GM23338 (cell line): ENCODE measurements around the gene BRD2.

Experiments
- CREB1 ChIP-seq: fragments of 250-450 bp; sonication (Bioruptor Pico); IDR thresholded peaks from 2 replicates; pipeline ENCODE4 v1.5.0; 2020; ENCODE audit warnings: low read depth, mild to moderate bottlenecking, moderate library complexity
- EZH2 ChIP-seq: fragments of 200-600 bp; sonication (generic); IDR thresholded peaks from one replicate; pipeline ENCODE4 v1.8.0; 2017; ENCODE audit warnings: antibody characterized with exemption, mild to moderate bottlenecking, low read depth; ENCODE audit not compliant: unreplicated experiment
- EZH2phosphoT487 ChIP-seq: fragments of 200-600 bp; sonication (generic); IDR thresholded peaks from one replicate; pipeline ENCODE4 v1.8.1; 2018; ENCODE audit warnings: antibody characterized with exemption; ENCODE audit not compliant: unreplicated experiment
- JUNB ChIP-seq: IDR thresholded peaks from one replicate; pipeline ENCODE4 v1.6.1; 2016; ENCODE audit warnings: antibody characterized with exemption; ENCODE audit not compliant: unreplicated experiment
- NANOG ChIP-seq: IDR thresholded peaks from 2 replicates; pipeline ENCODE4 v1.6.1; 2016; ENCODE audit warnings: antibody characterized with exemption, borderline replicate concordance
- POLR2AphosphoS5 ChIP-seq: IDR thresholded peaks from 2 replicates; pipeline ENCODE4 v1.6.1; 2016; ENCODE audit warnings: antibody characterized with exemption, low read depth
- REST ChIP-seq: IDR thresholded peaks from one replicate; pipeline ENCODE4 v1.6.1; 2018; ENCODE audit warnings: antibody characterized with exemption; ENCODE audit not compliant: unreplicated experiment
- TF ChIP-seq, protein P1 (sequence below), 2 experiments: fragments of 200-600 bp in 1 of 2; sonication (generic) in 1 of 2; conservative IDR thresholded peaks; 2 replicates each; pipeline versions ENCODE4 v1.5.1 to v1.6.1; 2016 to 2017; ENCODE audit warnings: antibody characterized with exemption in 2 of 2, low read depth in 2 of 2, mild to moderate bottlenecking in 2 of 2, moderate library complexity in 1 of 2
- TF ChIP-seq, protein P2 (sequence below): IDR thresholded peaks from 2 replicates; pipeline ENCODE4 v1.6.1; 2016; ENCODE audit warnings: antibody characterized with exemption

DNA sequence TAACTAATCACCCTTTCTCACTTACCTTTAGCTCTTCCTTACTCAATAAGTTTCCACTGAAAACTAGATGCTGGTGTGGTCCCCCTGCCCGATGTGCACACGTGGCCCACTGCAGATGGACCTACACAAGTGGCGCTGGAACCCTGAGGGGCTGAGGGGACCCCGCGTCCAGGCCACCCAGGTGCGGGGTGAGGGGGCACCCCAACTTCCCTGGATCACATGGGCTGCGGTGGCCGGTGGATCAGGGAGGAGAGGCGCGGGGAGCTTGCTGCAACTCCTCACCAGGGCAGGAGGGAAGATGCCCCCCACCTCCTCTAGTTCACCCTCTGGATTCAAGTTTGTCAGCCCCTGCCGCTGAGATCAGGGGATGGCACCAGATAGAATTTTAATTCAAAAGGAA, 53.5 kb downstream of the BRD2 start:
- TF ChIP-seq, protein P1, sequence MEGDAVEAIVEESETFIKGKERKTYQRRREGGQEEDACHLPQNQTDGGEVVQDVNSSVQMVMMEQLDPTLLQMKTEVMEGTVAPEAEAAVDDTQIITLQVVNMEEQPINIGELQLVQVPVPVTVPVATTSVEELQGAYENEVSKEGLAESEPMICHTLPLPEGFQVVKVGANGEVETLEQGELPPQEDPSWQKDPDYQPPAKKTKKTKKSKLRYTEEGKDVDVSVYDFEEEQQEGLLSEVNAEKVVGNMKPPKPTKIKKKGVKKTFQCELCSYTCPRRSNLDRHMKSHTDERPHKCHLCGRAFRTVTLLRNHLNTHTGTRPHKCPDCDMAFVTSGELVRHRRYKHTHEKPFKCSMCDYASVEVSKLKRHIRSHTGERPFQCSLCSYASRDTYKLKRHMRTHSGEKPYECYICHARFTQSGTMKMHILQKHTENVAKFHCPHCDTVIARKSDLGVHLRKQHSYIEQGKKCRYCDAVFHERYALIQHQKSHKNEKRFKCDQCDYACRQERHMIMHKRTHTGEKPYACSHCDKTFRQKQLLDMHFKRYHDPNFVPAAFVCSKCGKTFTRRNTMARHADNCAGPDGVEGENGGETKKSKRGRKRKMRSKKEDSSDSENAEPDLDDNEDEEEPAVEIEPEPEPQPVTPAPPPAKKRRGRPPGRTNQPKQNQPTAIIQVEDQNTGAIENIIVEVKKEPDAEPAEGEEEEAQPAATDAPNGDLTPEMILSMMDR (conservative IDR thresholded peaks at IDR 0.05; ENCODE audit: low read depth in 2 of 2), result no peak
- TF ChIP-seq POLR2AphosphoS5 (no peak), JUNB (no peak), CREB1 (CRISPR knock-in tag) (no peak), EZH2 (no peak), EZH2phosphoT487 (no peak), REST (no peak), NANOG (no peak)
- TF ChIP-seq, protein P2, sequence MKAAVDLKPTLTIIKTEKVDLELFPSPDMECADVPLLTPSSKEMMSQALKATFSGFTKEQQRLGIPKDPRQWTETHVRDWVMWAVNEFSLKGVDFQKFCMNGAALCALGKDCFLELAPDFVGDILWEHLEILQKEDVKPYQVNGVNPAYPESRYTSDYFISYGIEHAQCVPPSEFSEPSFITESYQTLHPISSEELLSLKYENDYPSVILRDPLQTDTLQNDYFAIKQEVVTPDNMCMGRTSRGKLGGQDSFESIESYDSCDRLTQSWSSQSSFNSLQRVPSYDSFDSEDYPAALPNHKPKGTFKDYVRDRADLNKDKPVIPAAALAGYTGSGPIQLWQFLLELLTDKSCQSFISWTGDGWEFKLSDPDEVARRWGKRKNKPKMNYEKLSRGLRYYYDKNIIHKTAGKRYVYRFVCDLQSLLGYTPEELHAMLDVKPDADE, result no peak
